Activated CD8-positive, alpha-beta memory T cell treated with anti-CD3 and anti-CD28 coated beads, Interleukin-2, amount 50 U/mL, for 1 hour (primary cell): ENCODE data around the gene NHLRC2.
"Not testable (repeated sequence)": the region's sequence is repeated elsewhere in the genome, so short reads cannot be mapped to it uniquely, and the experiment has no call there.

ENCODE experiments used
- DNase-seq: peaks from one replicate; pipeline ENCODE4 v3.0.0-alpha.2; 2020; ENCODE audit errors: extremely low read depth

Gene NHLRC2, protein sequence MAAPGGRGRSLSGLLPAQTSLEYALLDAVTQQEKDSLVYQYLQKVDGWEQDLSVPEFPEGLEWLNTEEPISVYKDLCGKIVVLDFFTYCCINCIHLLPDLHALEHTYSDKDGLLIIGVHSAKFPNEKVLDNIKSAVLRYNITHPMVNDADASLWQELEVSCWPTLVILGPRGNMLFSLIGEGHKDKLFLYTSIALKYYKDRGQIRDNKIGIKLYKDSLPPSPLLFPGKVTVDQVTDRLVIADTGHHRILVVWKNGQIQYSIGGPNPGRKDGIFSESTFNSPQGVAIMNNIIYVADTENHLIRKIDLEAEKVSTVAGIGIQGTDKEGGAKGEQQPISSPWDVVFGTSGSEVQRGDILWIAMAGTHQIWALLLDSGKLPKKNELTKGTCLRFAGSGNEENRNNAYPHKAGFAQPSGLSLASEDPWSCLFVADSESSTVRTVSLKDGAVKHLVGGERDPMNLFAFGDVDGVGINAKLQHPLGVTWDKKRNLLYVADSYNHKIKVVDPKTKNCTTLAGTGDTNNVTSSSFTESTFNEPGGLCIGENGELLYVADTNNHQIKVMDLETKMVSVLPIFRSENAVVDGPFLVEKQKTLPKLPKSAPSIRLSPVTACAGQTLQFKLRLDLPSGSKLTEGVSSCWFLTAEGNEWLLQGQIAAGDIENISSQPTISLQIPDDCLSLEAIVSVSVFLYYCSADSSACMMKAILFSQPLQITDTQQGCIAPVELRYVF

DNA sequence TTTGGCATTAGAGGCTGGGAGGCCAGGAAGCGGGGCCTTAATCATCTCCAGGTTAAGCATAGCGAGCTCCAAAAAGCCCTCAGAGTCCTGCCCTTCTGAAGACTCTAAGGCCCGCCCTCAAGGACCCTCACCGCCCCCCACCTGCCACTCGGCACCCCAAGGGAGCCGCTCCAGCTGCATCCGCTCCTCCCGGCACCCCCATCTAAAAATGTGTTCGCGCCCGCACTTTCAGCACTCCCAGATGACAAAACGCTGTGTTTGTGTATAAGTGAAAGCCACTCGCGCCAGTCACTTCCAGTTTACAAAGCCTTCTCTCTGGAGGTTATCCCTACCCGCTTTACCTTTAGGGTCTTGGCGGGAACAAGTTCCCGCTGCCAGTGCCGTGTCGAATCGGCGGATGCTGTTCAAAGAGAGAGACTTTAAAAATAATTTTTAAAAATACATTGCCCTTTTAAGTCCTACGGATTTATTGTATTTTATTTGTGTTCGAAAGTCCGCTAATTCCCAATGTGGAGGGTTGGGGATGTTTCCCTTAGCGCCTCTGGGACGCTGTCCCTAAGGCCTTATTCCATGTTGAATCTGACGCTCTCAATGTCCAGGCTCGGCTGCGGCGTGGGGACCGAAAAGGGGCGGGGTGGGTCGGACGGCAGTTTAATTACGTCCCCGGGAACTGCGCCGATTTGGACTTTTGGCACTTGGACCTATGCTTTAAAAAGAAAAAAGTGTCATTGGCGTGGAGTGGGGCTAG, at the start of gene NHLRC2, which contains the start of gene DCLRE1A:
Gene NHLRC2, plus strand, starts transcription at position 649 of the 748 bp plus-strand sequence. CDS start 212 bp downstream, outside the sequence.
Gene DCLRE1A, minus strand, starts transcription at position 70 of the 748 bp plus-strand sequence. CDS start 900 bp downstream, outside the sequence.
- peak; percentile 20 for DNase-seq

DNA sequence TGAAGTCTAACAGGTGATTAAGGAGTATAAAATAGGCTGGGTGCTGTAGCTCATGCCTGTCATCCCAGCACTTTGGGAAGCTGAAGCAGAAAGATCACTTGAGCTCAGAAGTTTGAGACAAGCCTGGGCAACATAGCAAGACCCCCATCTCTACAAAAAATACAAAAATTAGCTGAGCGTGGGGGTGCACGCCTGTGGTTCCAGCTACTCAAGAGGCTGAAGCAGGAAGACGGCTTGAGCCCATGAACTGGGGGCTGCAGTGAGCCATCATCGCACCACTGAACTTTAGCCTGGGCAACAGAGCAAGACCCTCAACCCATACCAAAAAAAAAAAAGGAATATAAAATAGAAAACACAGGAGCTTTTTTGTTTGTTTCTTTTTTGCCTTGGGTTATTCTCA, 48.0 kb upstream of the NHLRC2 start:
- no peak for DNase-seq

DNA sequence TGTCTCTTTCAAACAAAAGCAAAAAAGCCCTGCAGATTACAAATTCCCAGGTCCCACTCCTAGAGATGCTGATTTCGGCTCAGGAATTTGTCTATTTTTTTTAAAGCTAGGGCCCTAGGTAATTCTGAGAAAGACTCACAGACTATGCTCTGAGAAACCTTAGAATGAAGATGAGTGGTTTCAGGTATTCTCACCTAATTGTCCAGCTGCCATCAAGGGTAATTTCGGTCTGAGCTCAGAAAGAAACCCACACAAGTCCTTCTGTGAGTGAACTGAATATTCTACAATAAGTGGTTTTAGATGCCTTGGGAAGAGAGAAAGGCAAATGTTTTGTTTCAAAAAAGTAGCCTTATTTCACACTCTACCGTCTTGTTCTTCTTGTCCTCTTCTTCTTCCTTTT, 46.3 kb upstream of the NHLRC2 start:
- no peak for DNase-seq

DNA sequence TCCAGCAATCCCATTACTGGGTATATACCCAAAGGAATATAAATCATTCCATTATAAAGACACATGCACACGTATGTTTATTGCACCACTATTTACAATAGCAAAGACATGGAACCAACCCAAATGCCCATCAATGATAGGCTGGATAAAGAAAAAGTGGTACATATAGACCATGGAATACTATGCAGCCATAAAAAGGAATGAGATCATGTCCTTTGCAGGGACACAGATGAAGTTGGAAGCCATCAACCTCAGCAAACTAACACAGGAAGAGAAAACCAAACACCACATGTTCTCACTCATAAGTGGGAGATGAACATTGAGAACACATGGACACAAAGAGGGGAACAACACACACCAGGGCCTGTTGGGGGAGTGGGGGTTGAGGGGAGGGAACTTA, 39.8 kb upstream of the NHLRC2 start:
- not testable (repeated sequence) for DNase-seq

DNA sequence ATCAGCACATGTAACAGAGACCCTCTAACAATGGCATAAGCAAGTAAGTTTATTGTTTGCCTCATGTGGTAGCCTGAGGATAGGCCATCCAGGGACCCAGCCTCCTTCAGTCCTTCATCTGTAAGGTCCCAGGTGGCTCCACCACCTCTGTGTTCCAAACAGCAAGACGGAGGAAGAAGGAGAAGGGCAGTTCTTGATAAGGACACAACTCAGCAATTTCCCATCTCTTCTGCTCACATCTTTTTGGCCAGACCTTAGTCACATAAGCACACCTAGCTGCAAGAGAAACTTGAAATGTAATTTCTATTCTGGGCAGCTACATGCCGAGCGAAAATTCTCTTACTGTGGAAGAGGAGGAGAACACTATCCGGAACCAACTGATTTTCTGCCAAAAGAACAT, 34.5 kb upstream of the NHLRC2 start:
- no peak for DNase-seq

DNA sequence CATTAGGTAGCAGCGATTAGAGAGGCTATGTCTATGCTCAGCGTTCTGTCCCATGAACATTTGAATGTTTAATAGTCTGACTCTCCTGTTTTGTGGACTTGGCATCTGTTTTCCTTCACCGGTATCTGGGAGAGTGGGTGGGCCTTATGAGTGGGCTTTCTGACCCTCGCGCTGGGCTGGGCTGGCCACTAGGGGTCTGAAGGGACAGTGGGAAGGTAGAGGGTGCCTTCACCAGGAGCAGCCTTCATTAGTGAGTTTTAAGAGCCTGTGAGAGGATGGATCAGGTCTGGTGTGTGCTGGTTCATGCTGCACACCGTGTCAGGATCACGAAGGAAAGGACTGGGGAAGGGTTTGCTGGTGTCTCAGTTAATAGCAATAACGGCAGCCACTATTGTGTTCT, 34.0 kb upstream of the NHLRC2 start:
- no peak for DNase-seq

DNA sequence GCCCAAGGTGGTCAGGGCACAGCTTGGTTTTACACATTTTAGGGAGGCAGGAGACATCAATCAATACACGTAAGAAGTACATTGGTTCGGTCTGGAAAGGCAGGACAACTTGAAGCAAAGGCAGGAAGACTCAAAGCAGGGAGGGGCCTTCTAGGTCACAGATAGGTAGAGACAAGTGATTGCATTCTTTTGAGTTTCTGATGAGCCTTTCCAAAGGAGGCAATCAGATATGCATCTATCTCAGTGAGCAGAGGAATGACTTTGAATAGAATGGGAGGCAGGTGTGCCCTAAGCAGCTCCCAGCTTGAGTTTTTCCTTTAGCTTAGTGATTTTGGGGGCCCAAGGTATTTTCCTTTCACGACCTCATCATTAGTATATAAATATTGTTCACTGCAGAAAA, 33.2 kb upstream of the NHLRC2 start:
- DNase-seq: not testable (repeated sequence)

DNA sequence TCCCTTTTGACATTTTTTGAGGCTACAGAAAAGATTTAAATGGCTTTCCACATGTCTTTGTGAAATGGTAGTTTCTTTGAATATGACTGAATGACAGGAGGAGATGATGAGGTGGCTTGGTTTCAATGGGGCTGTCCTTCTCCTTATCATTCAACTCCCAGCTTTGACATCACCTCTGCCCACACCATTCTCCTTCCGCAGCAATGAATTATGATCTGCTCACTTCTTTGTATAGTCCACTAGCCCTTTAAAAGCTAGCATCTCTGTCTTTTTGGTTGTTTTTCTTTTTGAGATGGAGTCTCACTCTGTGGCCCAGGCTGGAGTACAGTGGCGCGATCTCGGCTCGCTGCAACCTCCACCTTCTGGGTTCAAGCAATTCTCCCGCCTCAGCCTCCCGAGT, 32.3 kb upstream of the NHLRC2 start:
- no peak for DNase-seq

DNA sequence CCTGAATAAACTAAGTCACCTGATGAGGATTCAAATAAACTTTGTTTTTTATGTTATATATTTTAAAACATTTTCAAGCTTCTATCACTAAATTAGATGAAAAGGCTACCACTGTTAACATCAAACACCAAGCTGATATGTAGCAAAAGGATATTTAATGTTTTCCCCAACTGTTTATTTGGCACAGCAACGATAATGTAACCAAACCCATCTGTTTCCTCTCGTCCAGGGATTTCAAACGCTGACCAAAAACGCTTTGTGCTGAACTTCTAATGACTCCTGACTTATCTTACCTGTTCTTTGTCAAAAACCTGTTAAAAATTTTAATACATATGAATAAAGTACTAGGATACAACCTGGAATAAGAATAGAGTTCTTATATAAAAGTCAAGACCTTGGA, 31.1 kb upstream of the NHLRC2 start:
- DNase-seq: no peak

DNA sequence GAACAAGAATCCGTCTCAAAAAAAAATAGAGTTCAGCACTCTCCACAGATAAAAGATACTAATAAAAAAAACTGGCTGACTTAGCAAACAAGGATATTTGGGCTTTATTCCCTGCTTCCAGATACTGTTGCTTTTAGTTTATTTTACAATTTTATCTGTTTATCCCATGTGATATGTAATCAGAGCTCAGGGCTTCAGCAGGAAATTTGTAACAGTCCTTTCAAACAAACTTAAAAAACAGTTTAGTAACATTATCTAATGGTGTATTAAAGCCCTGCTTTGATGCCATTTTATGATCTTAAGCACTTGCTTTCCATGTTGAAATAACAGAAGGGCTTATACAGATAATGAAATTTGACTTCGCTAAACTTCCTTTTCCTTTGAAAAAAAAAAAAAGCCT, 28.7 kb upstream of the NHLRC2 start:
- no peak for DNase-seq

DNA sequence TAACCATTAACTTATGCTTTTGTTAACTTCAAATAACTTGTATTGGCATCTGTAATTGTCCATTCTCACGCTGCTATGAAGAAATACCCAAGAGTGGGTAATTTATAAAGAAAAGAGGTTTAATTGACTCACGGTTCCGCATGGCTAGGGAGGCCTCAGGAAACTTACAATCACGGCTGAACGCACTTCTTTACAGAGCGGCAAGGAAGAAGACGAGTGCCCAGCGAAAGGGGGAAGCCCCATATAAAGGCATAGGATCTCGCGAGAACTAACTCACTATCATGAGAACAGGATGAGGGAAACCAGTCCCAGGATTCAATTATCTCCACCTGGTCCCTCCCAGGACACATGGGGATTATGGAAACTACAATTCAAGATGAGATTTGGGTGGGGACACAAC, 25.9 kb upstream of the NHLRC2 start:
- not testable (repeated sequence) for DNase-seq

DNA sequence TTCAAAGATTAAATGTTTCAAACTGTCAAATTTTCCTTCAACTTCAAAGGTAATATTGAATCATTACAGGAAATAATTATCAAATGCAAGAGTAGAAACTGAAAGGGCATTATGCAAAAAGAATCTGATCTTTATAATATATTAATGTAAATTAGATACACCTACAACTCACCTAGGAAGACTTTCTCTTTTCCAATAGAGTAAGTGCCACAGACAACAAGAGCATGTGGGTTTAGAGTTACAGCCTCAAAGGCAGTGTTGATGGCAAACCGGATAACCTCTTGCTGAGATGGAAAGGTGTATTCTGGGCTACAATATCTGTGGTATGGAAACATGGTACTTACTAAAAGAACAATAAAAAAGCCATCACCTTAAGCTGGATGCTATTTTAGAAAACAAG, 12.3 kb upstream of the NHLRC2 start:
- DNase-seq: no peak

DNA sequence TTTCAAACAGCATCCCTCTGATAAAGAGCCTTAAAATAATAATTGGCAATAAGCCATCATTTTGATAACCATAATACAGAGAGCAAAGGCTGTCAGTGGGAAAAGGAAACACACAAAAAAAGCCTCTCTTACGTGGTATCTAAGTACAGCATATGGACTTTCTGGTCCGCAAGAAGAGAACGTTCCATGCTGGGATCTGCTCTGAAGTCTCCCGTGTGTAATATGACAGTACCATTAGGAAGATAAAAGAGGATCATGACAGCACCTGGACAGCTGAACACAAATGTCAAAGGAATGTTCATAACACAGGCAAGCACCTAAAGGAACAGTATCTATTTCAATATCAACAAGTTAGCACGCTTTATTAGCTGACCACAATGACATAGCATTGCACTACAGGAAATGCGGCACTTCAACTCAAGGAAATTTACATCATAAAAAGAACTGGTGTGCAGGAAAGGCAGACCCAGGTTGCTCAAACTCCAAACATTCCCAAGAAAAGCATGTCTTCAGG, 10.4 kb upstream of the NHLRC2 start:
- DNase-seq: no peak

DNA sequence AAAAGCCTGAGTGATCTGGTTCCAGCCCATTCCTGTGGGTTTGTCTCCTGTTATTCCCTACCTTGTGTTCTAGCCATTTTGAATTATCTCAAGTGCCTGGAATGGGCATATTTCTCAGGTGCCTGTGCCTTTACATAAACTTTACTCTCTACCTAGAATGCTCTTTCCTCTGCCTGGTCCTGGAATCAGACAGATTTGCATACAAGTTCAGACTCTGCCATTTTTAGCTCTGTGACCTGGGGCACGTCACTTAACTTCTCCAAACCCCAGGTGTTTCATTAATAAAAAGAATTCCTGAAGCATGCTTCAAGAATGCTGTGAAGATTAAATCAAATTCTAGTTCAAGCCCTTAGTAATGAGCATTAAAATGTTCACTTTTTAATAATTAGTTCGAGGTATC, 8.4 kb upstream of the NHLRC2 start:
- no peak for DNase-seq

DNA sequence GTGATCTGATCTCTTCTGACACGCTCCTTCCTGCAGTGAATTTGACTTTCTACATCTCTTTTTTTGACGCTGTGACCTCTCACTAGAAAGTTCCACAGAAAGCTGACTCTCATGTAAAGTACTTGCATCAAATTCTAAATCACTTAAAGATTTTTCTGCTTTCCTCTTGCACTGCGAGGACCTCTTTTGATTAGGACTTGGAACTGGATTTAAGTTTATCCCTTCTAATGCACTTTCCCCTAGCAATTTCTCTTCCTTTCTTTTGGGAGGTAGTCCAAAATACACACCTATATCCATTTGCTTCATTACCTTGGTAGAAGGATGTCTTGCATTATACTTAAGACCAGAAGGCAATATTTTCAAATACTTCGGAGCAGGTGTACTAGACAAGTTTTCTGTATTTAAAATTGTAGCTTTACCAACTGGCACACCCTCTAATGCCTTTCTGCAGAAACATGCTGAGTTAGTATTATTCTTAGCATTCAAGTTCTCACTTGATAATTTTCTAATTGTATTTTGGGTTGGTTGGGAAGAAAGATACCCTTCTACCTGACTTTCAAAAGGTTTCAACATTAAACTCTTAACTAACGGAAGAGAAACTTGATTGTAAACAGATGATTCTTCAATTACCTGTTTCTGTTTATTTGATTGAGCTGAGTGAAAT, 5.2 kb upstream of the NHLRC2 start:
- no peak for DNase-seq

DNA sequence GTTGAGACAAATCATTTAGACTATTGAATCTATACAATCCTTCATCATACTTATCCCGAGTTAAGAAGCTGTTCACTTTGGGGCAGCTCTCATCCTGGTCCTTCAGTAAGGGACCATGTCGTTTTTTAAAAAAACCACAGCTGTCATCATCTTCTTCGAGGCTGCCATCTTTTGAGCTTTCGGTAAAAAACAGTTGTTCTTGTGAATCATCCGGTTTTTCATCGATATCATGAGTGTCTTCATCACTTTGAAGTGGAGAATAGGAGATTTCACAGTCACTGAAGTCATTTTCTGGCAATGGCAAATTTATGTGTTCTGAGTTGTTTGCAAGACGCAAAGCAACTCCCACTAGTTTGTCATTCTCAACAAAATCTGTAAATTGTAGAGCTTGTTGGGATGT, 4.5 kb upstream of the NHLRC2 start:
- no peak for DNase-seq

DNA sequence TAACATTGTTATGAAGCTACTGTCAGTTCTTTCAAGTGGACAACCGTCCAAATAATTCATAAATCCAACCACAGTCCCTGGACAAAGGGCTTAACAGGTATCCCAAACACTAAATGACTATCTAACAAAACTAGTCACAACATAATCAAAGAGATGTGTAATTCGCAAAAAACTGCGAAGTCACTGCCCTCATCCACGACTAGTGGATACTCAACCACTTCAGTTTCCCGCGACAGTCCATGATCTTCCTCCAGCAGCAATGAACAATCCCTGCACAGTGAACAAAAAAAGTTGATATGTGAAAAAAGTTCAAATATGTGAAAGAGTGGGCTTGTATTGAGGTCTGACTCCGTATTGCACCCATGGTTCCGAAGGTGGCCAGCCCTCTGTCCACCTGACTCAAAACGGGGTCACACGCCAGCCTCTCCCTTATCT, 866 bp upstream of the NHLRC2 start:
- no peak for DNase-seq

DNA sequence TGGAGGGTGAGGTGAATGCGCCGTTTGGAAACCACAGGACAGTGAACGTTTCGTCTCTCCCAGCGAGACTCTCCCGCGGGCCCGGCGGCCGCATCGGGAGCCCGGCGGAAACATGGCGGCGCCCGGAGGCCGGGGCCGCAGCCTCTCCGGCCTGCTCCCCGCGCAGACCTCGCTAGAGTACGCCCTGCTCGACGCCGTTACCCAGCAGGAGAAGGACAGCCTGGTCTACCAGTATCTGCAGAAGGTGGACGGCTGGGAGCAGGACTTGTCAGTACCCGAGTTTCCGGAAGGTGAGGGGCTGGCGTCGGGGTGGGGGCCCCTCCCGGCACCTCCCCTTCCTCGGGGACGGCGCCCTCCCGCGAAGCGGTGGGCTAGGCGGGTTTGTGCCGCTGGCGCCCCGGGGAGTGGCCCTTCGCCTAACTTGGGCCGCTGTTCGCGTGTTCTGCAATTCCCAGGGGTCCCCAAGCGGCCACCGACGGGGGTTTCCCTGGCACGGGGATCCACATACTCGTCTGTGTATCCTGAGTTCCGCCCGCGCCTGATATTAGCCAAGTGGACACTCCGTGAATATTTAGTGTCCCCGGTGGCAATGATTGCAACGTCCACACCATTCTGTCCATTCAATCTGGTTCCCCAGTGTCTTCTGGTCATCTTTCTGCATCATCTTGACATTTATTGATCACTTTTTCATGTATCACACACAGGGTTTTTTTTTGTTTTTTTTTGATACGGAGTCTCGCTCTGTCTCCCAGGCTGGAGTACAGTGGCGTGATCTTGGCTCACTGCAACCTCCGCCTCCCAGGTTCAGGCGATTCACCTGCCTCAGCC, 514 bp downstream of the NHLRC2 start:
- DNase-seq: no peak

DNA sequence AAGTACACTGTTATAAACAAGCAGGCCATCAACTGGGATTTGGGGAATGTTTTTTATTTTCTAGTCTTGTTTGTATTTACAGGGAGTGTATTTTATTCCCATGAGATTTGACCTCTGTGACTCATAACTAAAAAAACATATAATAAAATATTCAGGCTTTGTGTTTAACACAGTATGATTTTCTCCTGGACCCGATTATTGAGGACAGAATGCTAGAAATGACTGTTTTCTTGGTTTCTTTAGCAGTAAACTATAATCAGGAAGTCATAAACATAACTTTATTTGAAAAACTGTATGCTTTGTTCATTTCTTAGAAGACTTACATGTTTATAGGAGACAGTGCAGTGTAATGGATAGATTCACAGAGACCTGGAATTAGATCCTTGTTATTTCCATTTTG, 2.1 kb downstream of the NHLRC2 start:
- DNase-seq: no peak

DNA sequence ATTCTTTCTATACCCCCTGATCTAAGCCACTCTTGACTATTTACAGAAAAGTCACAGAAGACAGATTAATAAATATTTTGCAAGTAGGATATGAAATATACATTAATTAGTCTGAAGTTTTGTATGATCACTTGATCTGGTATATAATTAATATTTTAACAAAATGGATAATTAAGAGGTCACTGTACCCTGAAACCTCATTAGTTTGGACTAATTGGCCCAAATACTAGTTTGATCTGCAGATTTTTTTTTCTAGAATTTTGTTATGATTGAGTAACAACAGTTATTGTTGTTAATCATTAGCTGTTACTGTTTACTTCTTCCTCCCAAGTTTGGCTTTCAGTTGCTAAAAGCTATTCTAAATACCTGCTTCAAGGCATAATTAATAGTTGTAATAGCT, 2.7 kb downstream of the NHLRC2 start:
- DNase-seq: no peak

DNA sequence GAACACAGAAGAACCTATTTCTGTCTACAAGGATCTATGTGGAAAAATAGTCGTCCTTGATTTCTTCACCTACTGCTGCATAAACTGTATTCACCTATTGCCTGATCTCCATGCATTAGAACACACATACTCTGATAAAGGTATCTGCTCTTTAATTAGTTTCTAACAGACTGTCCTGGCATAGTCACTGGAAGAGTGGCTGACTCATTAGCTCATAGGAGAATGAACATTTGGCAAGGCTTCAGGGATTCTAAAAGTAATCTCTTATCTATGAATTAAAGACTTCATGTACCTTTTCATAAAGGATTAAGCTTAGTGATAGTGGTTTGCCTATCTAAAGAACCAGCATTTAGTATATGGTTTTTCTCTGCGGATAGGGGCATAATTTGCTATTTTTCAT, 4.1 kb downstream of the NHLRC2 start:
- DNase-seq: no peak
